ENCODE data around the gene MS4A18.

The MS4A18 gene

GRCh38 chr11:60790726-60791125 lies 66.2 kb downstream of the MS4A18 start:
- DNase-seq, result no peak

GRCh38 chr11:60791153-60791933 lies 66.8 kb downstream of the MS4A18 start:
- DNase-seq, result no peak

GRCh38 chr11:60792521-60792920 lies 68.0 kb downstream of the MS4A18 start:
- no peak for DNase-seq
